Hepatocyte (in vitro differentiated cells): ENCODE measurements around the gene SUCLG2. TPM values are rescaled to one million over a fixed set of nuclear protein-coding genes. Genes with fewer than 3 reads are reported as not detected.

ENCODE experiments used
- DNase-seq: peaks from one replicate; pipeline ENCODE4 v3.0.0-alpha.2; 2016; ENCODE audit warnings: low spot score
- H2AFZ ChIP-seq: fragments of 200-600 bp; sonication (generic); 2 replicates; pipeline ENCODE4 v1.6.0; 2016; ENCODE audit warnings: antibody characterized with exemption, mild to moderate bottlenecking
- H3K27ac ChIP-seq: fragments of 200-600 bp; sonication (generic); 2 replicates; pipeline ENCODE4 v1.5.1; 2016; ENCODE audit warnings: mild to moderate bottlenecking
- H3K27me3 ChIP-seq: fragments of 200-600 bp; sonication (generic); 2 replicates; pipeline ENCODE4 v1.6.1; 2016
- H3K36me3 ChIP-seq: fragments of 200-600 bp; sonication (generic); replicated peaks from 2 replicates; pipeline ENCODE4 v1.5.1; 2016; ENCODE audit warnings: low read depth; ENCODE audit not compliant: insufficient read depth
- H3K4me1 ChIP-seq: fragments of 200-600 bp; sonication (generic); 2 replicates; pipeline ENCODE4 v1.5.1; 2016; ENCODE audit warnings: mild to moderate bottlenecking, moderate library complexity; ENCODE audit not compliant: insufficient read depth
- H3K4me2 ChIP-seq: fragments of 200-600 bp; sonication (generic); 2 replicates; pipeline ENCODE4 v1.6.0; 2016
- H3K4me3 ChIP-seq: fragments of 200-600 bp; sonication (generic); 2 replicates; pipeline ENCODE4 v1.5.1; 2016; ENCODE audit warnings: mild to moderate bottlenecking
- H3K79me2 ChIP-seq: fragments of 200-600 bp; sonication (generic); 2 replicates; pipeline ENCODE4 v1.6.0; 2017; ENCODE audit warnings: mild to moderate bottlenecking
- H3K9me2 ChIP-seq: fragments of 200-600 bp; sonication (generic); replicated peaks from 2 replicates; pipeline ENCODE4 v1.6.0; 2017; ENCODE audit warnings: mild to moderate bottlenecking; ENCODE audit not compliant: insufficient read depth
- H3K9me3 ChIP-seq: fragments of 200-600 bp; sonication (generic); 2 replicates; pipeline ENCODE4 v1.5.1; 2016; ENCODE audit warnings: low read depth, mild to moderate bottlenecking
- H4K20me1 ChIP-seq: fragments of 200-600 bp; sonication (generic); 2 replicates; pipeline ENCODE4 v1.6.0; 2016; ENCODE audit warnings: mild to moderate bottlenecking; ENCODE audit not compliant: insufficient read depth, poor library complexity, severe bottlenecking
- EZH2 ChIP-seq: fragments of 200-600 bp; sonication (generic); IDR thresholded peaks from 2 replicates; pipeline ENCODE4 v1.6.1; 2016; ENCODE audit warnings: antibody characterized with exemption, mild to moderate bottlenecking, borderline replicate concordance
- EZH2phosphoT487 ChIP-seq: fragments of 200-600 bp; sonication (generic); IDR thresholded peaks from one replicate; pipeline ENCODE4 v1.6.1; 2018; ENCODE audit warnings: antibody characterized with exemption, mild to moderate bottlenecking, low read depth, moderate library complexity; ENCODE audit not compliant: unreplicated experiment, severe bottlenecking
- WGBS: methylation state at CpG from one replicate; pipeline ENCODE4 v1.1.6; 2016; ENCODE audit warnings: low lambda C conversion rate; ENCODE audit errors: missing lambda C conversion rate; 5-methylcytosine and 5-hydroxymethylcytosine counted together
- polyA plus RNA-seq: library from polyadenylated mRNA; unstranded; fragments of >200 nt; fragmentation: Nextera tagmentation; extraction: Ambion mirVana; gene quantifications from 2 replicates; pipeline ENCODE4 v1.2.1, GENCODE V29; 2016
- total RNA-seq: library from RNA; depleted of rRNA; stranded (reverse); fragments of >200 nt; gene quantifications from 2 replicates; pipeline ENCODE4 v1.2.3, GENCODE V29; 2014
- TF ChIP-seq, protein P1 (sequence below): fragments of 200-600 bp; sonication (generic); IDR thresholded peaks from 2 replicates; pipeline ENCODE4 v1.5.1; 2016; ENCODE audit warnings: antibody characterized with exemption, mild to moderate bottlenecking; ENCODE audit not compliant: poor library complexity

The SUCLG2 gene
- total and polyA plus RNA-seq, 2 experiments from 2014 or later: 58.0 to 94.2 TPM

DNA sequence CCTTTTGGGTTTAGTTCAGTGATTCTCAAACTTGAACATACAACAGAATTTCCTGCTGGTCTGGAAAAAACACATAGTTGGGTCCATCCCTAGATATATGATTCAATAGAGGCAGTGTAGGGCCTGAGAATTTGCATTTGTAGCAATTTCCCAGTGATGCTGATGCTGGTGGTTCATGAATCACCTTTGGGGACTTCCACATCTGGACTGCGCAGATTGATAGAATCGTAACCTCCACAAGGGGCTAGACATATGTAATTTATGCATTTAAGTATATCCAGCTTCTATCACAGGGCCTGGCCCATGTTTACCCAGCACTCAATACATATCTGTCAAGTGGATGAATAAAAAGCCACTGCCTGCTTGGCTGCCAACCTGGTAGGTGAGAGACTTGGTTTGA lies 33.8 kb upstream of the SUCLG2 start:
- Histone ChIP-seq H2AFZ (no peak overlapping the region), H3K4me2 (no peak overlapping the region), H3K4me3 (no peak overlapping the region), H3K27ac (no peak overlapping the region), H3K36me3 (no peaks in the 10 kb centered on the region), H3K9me2 (no peaks in the 10 kb centered on the region), H4K20me1 (no peaks in the 10 kb centered on the region), H3K4me1 (no peaks in the 10 kb centered on the region), H3K79me2 (no peaks in the 10 kb centered on the region), H3K9me3 (no peaks in the 10 kb centered on the region), H3K27me3 (no peaks in the 10 kb centered on the region)
- TF ChIP-seq, protein P1, sequence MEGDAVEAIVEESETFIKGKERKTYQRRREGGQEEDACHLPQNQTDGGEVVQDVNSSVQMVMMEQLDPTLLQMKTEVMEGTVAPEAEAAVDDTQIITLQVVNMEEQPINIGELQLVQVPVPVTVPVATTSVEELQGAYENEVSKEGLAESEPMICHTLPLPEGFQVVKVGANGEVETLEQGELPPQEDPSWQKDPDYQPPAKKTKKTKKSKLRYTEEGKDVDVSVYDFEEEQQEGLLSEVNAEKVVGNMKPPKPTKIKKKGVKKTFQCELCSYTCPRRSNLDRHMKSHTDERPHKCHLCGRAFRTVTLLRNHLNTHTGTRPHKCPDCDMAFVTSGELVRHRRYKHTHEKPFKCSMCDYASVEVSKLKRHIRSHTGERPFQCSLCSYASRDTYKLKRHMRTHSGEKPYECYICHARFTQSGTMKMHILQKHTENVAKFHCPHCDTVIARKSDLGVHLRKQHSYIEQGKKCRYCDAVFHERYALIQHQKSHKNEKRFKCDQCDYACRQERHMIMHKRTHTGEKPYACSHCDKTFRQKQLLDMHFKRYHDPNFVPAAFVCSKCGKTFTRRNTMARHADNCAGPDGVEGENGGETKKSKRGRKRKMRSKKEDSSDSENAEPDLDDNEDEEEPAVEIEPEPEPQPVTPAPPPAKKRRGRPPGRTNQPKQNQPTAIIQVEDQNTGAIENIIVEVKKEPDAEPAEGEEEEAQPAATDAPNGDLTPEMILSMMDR: no peak
- no peak for TF ChIP-seq EZH2
- no peak for TF ChIP-seq EZH2phosphoT487
- 96% methylated on average over 2 of the region's 2 CpGs for WGBS
- DNase-seq: no peak

DNA sequence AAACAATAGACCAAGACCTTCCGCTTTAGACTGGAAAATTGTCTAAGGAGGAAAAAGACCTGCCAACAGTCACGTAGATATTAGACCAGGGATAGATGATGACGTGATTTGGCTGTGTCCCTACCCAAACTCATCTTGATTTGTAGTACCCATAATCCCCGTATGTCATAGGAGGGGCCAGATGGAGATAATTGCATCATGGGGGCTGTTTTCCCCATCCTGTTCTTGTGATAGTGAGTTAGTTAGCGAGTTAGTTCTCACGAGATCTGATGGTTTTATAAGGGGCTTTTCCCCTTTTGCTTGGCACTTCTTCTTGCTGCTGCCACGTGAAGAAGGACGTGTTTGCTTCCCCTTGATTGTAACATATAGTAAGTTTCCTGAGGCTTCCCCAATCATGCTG lies 31.7 kb upstream of the SUCLG2 start:
- no peaks in the 10 kb centered on the region for H3K79me2 ChIP-seq
- no peaks in the 10 kb centered on the region for H3K27me3 ChIP-seq
- H3K36me3 ChIP-seq: no peaks in the 10 kb centered on the region
- H2AFZ ChIP-seq: no peak overlapping the region
- TF ChIP-seq EZH2 (no peak), EZH2phosphoT487 (no peak)
- TF ChIP-seq, protein P1: no peak
- no peak for DNase-seq
- no peak overlapping the region for H3K4me2 ChIP-seq
- no peak overlapping the region for H3K4me3 ChIP-seq
- H3K9me3 ChIP-seq: no peaks in the 10 kb centered on the region
- no peak overlapping the region for H3K27ac ChIP-seq
- no peaks in the 10 kb centered on the region for H4K20me1 ChIP-seq
- no peaks in the 10 kb centered on the region for H3K4me1 ChIP-seq
- no peaks in the 10 kb centered on the region for H3K9me2 ChIP-seq
- 95% methylated on average over 8 of the region's 8 CpGs for WGBS

DNA sequence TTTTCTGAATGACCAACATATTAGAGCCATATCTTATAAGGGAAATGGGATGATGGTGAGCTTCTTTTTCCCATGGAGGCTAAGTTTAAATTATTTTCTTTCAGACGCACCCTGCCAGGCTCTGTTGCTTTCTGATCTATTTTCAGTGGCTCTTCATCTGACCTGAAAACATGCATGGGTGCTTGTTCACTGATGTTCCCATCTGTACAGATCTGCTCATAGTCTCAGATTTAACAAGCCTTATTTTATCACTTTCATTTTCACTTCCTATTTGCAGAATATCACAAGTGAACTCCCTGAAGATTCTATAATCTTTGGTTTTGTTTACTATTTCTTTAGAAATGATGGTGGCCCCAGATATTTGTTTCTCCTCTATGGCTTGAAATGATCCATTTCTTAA lies 31.1 kb upstream of the SUCLG2 start:
- Histone ChIP-seq H3K9me2 (no peaks in the 10 kb centered on the region), H3K27ac (no peak overlapping the region), H3K4me2 (no peak overlapping the region), H4K20me1 (no peaks in the 10 kb centered on the region), H3K36me3 (no peaks in the 10 kb centered on the region), H3K9me3 (no peaks in the 10 kb centered on the region), H3K27me3 (no peaks in the 10 kb centered on the region), H3K4me3 (no peak overlapping the region), H3K79me2 (no peaks in the 10 kb centered on the region), H2AFZ (no peak overlapping the region), H3K4me1 (no peaks in the 10 kb centered on the region)
- DNase-seq: no peak
- TF ChIP-seq EZH2phosphoT487: no peak
- TF ChIP-seq, protein P1: no peak
- no peak for TF ChIP-seq EZH2
- 100% methylated on average over 1 of the region's 1 CpG for WGBS

DNA sequence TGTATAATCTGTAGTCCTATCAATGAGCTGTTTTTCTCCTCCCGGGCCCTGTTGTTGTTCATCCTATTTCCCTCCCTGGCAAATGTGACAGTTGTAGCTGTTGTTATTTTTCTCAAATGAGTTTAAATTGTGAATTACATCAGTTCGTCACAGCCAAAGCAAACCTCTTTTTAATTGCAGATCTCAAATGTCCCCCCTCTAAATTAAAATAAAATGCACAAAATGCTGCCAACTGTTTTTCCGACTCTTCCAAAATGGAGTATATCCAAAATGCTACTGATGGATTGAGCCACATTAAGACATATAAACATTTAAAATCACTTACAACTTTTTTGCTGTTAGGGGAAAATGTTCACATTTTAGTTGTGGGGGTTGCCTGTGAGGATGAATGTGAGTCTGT lies 29.8 kb upstream of the SUCLG2 start:
- TF ChIP-seq EZH2phosphoT487: no peak
- no peak for TF ChIP-seq EZH2
- TF ChIP-seq, protein P1: no peak
- Histone ChIP-seq H3K27me3 (no peaks in the 10 kb centered on the region), H3K9me3 (no peaks in the 10 kb centered on the region), H3K4me1 (no peaks in the 10 kb centered on the region), H3K4me3 (no peak overlapping the region), H3K9me2 (no peaks in the 10 kb centered on the region), H3K36me3 (no peaks in the 10 kb centered on the region), H3K27ac (no peak overlapping the region), H3K79me2 (no peaks in the 10 kb centered on the region), H2AFZ (no peak overlapping the region), H4K20me1 (no peaks in the 10 kb centered on the region), H3K4me2 (no peak overlapping the region)
- WGBS: 96% methylated on average over 3 of the region's 3 CpGs
- DNase-seq: no peak
